Tibial artery (tissue), 4 donors: ENCODE results near the gene MRPS6.
A peak's percentile ranks its signal among the peaks of the same experiment; 100 is the strongest.

Source experiments
- DNase-seq, 2 donors: peaks; one replicate each; pipeline ENCODE4 v3.0.0-alpha.2; 2019
- H3K27ac ChIP-seq, 2 donors: fragments of 200-600 bp; sonication (generic) in 1 of 2; 1 replicate in 1 of 2; 2 replicates in 1 of 2; pipeline ENCODE4 v1.5.1; 2018 to 2019; ENCODE audit warnings: mild to moderate bottlenecking in 1 of 2
- H3K27me3 ChIP-seq, 2 donors: fragments of 200-600 bp; sonication (generic) in 1 of 2; one replicate each; pipeline versions ENCODE4 v1.5.1 to v1.6.0; 2016 to 2019
- H3K36me3 ChIP-seq, 3 donors: fragments of 200-600 bp; sonication (generic) in 2 of 3; one replicate each; pipeline ENCODE4 v1.5.1; 2016 to 2019; ENCODE audit warnings: mild to moderate bottlenecking in 2 of 3
- H3K4me1 ChIP-seq, 4 donors: fragments of 200-600 bp; sonication (generic) in 2 of 4; 1 replicate in 3 of 4; 2 replicates in 1 of 4; pipeline ENCODE4 v1.5.1; 2016 to 2019
- H3K4me3 ChIP-seq, 2 donors: fragments of 200-600 bp; sonication (generic) in 1 of 2; 1 replicate in 1 of 2; 2 replicates in 1 of 2; pipeline ENCODE4 v1.5.1; 2018 to 2019; ENCODE audit warnings: mild to moderate bottlenecking in 2 of 2
- H3K9me3 ChIP-seq, 3 donors: fragments of 200-600 bp; sonication (generic) in 1 of 3; one replicate each; pipeline ENCODE4 v1.5.1; 2016 to 2019
- intact Hi-C: fragments of 100-400 bp; cut with DNase I; formaldehyde crosslinking; loops from one replicate; pipeline ENCODE4 v1.15.0; 2023; ENCODE audit warnings: low total_unique reads
- TF ChIP-seq, protein P1 (sequence below), 2 experiments: fragments of 200-600 bp in 1 of 2; fragments of 450-650 bp in 1 of 2; IDR thresholded peaks; one replicate each; pipeline ENCODE4 v1.5.1; 2017 to 2019; ENCODE audit warnings: antibody characterized with exemption in 2 of 2, mild to moderate bottlenecking in 1 of 2, moderate library complexity in 1 of 2

MRPS6 gene

DNA sequence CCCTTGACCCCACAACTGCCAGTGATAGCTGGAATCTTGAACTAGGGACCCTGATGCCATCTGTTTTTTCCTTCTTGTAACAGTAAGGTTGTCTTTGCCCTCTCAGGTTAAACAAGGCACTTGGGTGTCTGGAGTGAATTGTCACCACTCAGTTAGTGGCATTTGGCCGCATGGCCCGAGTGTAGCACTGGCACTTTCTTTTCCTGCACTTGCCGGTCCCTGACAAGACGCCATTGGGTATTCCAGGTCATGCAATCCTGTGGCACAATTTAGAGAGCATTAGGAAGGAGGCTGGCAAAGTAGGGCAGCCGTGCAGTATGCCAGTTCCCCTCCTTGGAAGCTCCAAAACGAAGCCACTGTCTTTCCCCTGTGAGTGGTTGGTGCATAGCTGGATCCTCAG lies 70.8 kb downstream of the MRPS6 start:
- Histone ChIP-seq H3K36me3 (peaks cover 10 to 23% (median 12%) of the 10 kb centered on the region in 3 donors), H3K27ac (no peak overlapping the region), H3K4me3 (no peak overlapping the region), H3K4me1 (peaks cover 0 to 77% (median 18%) of the 10 kb centered on the region in 4 donors), H3K27me3 (no peaks in the 10 kb centered on the region), H3K9me3 (no peaks in the 10 kb centered on the region)
- TF ChIP-seq, protein P1, sequence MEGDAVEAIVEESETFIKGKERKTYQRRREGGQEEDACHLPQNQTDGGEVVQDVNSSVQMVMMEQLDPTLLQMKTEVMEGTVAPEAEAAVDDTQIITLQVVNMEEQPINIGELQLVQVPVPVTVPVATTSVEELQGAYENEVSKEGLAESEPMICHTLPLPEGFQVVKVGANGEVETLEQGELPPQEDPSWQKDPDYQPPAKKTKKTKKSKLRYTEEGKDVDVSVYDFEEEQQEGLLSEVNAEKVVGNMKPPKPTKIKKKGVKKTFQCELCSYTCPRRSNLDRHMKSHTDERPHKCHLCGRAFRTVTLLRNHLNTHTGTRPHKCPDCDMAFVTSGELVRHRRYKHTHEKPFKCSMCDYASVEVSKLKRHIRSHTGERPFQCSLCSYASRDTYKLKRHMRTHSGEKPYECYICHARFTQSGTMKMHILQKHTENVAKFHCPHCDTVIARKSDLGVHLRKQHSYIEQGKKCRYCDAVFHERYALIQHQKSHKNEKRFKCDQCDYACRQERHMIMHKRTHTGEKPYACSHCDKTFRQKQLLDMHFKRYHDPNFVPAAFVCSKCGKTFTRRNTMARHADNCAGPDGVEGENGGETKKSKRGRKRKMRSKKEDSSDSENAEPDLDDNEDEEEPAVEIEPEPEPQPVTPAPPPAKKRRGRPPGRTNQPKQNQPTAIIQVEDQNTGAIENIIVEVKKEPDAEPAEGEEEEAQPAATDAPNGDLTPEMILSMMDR (IDR thresholded peaks at IDR 0.05) = no peak
- peak in 1 of 2 donors; percentile 15 for DNase-seq
- intact Hi-C loops = no loop called here

DNA sequence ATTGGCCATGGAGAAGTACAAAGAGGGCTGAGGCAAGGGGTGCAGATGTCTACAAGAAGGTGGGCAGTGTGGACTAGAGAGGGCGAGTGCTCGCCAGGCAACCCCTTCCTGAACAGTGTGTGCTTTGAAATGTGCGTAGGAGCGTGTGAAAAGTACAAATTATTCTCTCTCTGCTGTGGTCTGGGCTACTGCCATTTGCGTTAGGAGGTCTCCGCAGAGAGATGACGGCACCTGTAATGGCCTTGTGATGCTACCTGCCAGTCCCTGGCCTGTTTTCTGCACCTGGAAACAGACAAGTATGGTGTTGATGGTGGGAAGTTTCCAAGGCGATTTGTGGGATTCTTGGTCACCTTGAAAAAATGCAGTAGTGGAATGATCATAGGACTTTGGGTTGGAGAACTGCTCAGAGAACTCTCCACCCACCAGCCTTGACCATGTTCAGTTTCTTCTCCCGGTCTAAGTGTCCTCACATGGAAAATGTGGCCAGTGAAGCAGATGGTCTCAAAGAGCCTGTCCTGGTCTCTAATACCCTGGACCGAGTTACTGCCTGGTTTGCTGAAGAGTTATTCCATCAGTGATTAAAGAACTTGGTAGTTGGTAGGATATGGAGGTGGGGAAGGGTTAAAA lies 74.5 kb downstream of the MRPS6 start:
- Histone ChIP-seq H3K27ac (peak overlapping the region in 1 of 2 donors; percentile 15), H3K4me1 (peaks cover 0 to 66% (median 22%) of the 10 kb centered on the region in 4 donors), H3K4me3 (no peak overlapping the region), H3K27me3 (no peaks in the 10 kb centered on the region), H3K36me3 (peaks cover 4 to 17% (median 6%) of the 10 kb centered on the region in 3 donors), H3K9me3 (no peaks in the 10 kb centered on the region)
- DNase-seq = no peak
- TF ChIP-seq, protein P1 (IDR thresholded peaks at IDR 0.05) = no peak
- intact Hi-C loops = no loop called here

DNA sequence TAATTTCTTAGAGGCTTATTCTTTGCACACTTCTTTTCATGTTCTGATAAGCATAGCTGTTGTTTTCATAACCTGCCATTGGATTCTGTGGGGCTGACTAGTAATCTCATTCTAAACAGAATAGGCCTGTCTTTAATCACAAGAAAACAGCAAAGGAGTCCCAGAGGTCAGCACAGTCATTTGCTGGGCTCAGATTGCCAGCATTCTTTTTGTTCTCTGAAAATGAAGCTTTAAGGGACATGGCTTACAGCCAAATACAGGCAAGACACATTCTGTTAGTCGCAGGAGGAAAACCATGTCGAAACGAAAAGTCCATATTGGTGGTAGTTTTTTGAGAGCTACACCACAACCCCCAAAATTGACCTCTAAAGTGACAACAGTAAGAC lies 75.0 kb downstream of the MRPS6 start:
- H3K9me3 ChIP-seq = no peaks in the 10 kb centered on the region
- peaks cover 1 to 12% (median 2%) of the 10 kb centered on the region in 3 donors for H3K36me3 ChIP-seq
- peak overlapping the region in 1 of 2 donors; percentile 15 for H3K27ac ChIP-seq
- DNase-seq = no peak
- TF ChIP-seq, protein P1 (IDR thresholded peaks at IDR 0.05) = no peak
- intact Hi-C loops = no loop called here
- no peak overlapping the region for H3K4me3 ChIP-seq
- H3K27me3 ChIP-seq = no peaks in the 10 kb centered on the region
- H3K4me1 ChIP-seq = peaks cover 0 to 61% (median 22%) of the 10 kb centered on the region in 4 donors

DNA sequence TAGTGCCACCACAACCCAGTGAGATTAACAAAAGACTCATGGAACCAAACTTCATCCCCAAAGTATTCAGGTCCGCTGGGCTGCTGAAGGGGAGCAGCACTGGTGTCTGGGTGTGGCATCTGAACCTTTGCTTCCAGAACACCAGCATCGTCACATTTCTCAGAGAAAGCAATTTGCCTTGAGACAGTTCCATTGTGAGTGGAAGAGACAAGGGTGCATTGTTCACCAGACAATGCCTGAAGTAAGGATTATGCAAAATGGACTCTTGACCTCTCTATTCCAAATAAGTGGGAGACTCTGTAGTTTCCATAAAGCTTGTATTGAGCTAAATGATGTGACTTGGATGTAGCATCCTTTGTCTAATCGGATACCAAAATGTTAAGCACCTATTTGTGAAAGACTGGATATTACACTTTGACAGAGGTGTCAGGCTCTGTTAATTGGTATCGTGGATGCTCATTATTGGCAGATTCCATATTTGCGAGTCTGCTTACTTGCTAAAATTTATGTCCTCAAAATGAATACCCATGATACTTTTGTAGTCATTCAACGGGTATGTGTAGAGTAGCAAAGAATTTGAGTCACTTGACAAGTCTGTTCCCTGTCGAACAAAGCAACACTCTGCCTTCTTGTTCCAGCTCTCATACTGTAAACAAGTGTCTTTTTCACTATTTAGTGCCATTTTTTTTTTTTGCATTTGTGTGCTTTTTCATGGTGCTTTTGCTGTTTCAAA lies 75.6 kb downstream of the MRPS6 start:
- Histone ChIP-seq H3K36me3 (peaks cover 0 to 7% (median 0%) of the 10 kb centered on the region in 3 donors), H3K4me1 (peaks cover 0 to 55% (median 21%) of the 10 kb centered on the region in 4 donors), H3K27me3 (no peaks in the 10 kb centered on the region), H3K4me3 (no peak overlapping the region), H3K27ac (no peak overlapping the region), H3K9me3 (no peaks in the 10 kb centered on the region)
- no peak for DNase-seq
- TF ChIP-seq, protein P1 (IDR thresholded peaks at IDR 0.05) = no peak
- intact Hi-C loops = no loop called here

DNA sequence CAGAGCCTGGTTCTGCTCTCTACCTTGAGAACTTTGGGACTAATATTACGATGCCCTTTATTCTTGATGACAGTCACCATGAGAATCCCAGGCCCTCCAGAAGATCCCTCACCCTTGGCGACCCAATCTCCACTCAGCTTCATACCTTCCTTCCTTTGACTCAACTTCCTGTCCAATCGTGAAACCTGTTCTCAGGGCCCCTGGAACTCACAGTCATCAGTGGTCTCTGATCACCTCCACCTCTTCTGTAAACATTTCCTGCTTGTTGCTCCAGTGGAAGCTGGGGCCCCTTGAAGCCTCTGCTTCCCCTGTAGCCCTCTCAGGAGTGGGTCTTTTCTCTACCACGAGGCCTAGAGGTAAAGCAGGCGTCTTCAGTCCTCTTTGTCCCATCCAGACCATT lies 79.1 kb downstream of the MRPS6 start:
- Histone ChIP-seq H3K36me3 (no peaks in the 10 kb centered on the region), H3K27me3 (no peaks in the 10 kb centered on the region), H3K27ac (no peak overlapping the region), H3K4me1 (peaks cover 0 to 42% (median 20%) of the 10 kb centered on the region in 4 donors), H3K9me3 (no peaks in the 10 kb centered on the region), H3K4me3 (no peak overlapping the region)
- intact Hi-C loops = no loop called here
- TF ChIP-seq, protein P1 (IDR thresholded peaks at IDR 0.05) = no peak
- no peak for DNase-seq
